Activated CD4-positive, alpha-beta T cell treated with anti-CD3 and anti-CD28 coated beads, Interleukin-2, amount 10 ng/mL, durations not matched to agents 7 days and 5 days (primary cell): ENCODE data around the gene MUC4. TPM values are rescaled to one million over a fixed set of nuclear protein-coding genes. Genes with fewer than 3 reads are reported as not detected.
"Not testable (repeated sequence)": the region's sequence is repeated elsewhere in the genome, so short reads cannot be mapped to it uniquely, and the experiment has no call there.

ENCODE experiments used
- CTCF ChIA-PET: fragments of 350-600 bp; sonication (Branson Sonifier 250); formaldehyde crosslinking; loops from one replicate; lab custom pipeline; 2021; ENCODE audit warnings: antibody characterized with exemption; lab: Charles Lee
- POLR2A ChIA-PET: fragments of 350-600 bp; sonication (Branson Sonifier 250); formaldehyde crosslinking; loops from one replicate; lab custom pipeline; 2021; ENCODE audit warnings: antibody characterized with exemption; lab: Charles Lee
- DNase-seq: peaks from one replicate; pipeline ENCODE4 v3.0.0-alpha.2; 2020
- H3K27ac Mint-ChIP-seq: one replicate; pipeline ENCODE4 v1.8.0; 2021; ENCODE audit warnings: mild to moderate bottlenecking, moderate library complexity, mixed read lengths
- H3K27me3 Mint-ChIP-seq: one replicate; pipeline ENCODE4 v1.8.0; 2021; ENCODE audit warnings: mixed read lengths
- H3K36me3 Mint-ChIP-seq: one replicate; pipeline ENCODE4 v1.8.0; 2021; ENCODE audit warnings: low read depth, mixed read lengths
- H3K4me1 Mint-ChIP-seq: one replicate; pipeline ENCODE4 v1.8.0; 2021; ENCODE audit warnings: mixed read lengths
- H3K4me3 Mint-ChIP-seq: one replicate; pipeline ENCODE4 v1.8.0; 2021; ENCODE audit warnings: mild to moderate bottlenecking, moderate library complexity, mixed read lengths
- H3K9me3 Mint-ChIP-seq: one replicate; pipeline ENCODE4 v1.8.0; 2021; ENCODE audit warnings: mixed read lengths
- total RNA-seq, 2 experiments: library from RNA; stranded (reverse); gene quantifications; one replicate each; pipeline ENCODE4 v1.2.3, GENCODE V29; 2021

MUC4 gene
- total RNA-seq, 2 experiments from 2014 or later: under 0.01 to 0.15 TPM

GRCh38 chr3:195788711-195789581, 22.8 kb downstream of the MUC4 start:
- Mint-ChIP-seq H3K36me3 (peaks cover 43% of the 10 kb centered on the region), H3K27me3 (peaks cover 14% of the 10 kb centered on the region), H3K4me1 (peaks cover 46% of the 10 kb centered on the region), H3K9me3 (peaks cover 62% of the 10 kb centered on the region), H3K4me3 (no peak overlapping the region), H3K27ac (peak overlapping the region; percentile 15)
- POLR2A ChIA-PET: no interaction called here
- DNase-seq: no peak
- CTCF ChIA-PET: no interaction called here

- DNase-seq, CTCF ChIA-PET, H3K27me3 Mint-ChIP-seq, POLR2A ChIA-PET: not testable (repeated sequence)
- Mint-ChIP-seq H3K9me3 (peaks cover 68% of the 10 kb centered on the region), H3K27ac (peak overlapping the region; percentile 85), H3K4me1 (peaks cover 59% of the 10 kb centered on the region), H3K4me3 (peak overlapping the region; percentile 1), H3K36me3 (peaks cover 59% of the 10 kb centered on the region)
These were observed 25.8 kb downstream of the MUC4 start for GRCh38 chr3:195785781-195786405.

GRCh38 chr3:195784031-195784430, 27.7 kb downstream of the MUC4 start:
- Mint-ChIP-seq H3K27ac (peak overlapping the region; percentile 9), H3K4me1 (peaks cover 58% of the 10 kb centered on the region), H3K36me3 (peaks cover 53% of the 10 kb centered on the region), H3K9me3 (peaks cover 60% of the 10 kb centered on the region)
- DNase-seq, H3K27me3 Mint-ChIP-seq, H3K4me3 Mint-ChIP-seq, CTCF ChIA-PET, POLR2A ChIA-PET: not testable (repeated sequence)

GRCh38 chr3:195781236-195781635, 30.5 kb downstream of the MUC4 start:
- DNase-seq, H3K27me3 Mint-ChIP-seq, POLR2A ChIA-PET, CTCF ChIA-PET, H3K4me3 Mint-ChIP-seq: not testable (repeated sequence)
- Mint-ChIP-seq H3K4me1 (peaks cover 51% of the 10 kb centered on the region), H3K27ac (peak overlapping the region; percentile 89), H3K9me3 (peaks cover 53% of the 10 kb centered on the region), H3K36me3 (peaks cover 49% of the 10 kb centered on the region)

GRCh38 chr3:195777975-195778374, 33.8 kb downstream of the MUC4 start:
- no peak overlapping the region for H3K4me3 Mint-ChIP-seq
- H3K27ac Mint-ChIP-seq: peak overlapping the region; percentile 80
- H3K9me3 Mint-ChIP-seq: peaks cover 27% of the 10 kb centered on the region
- H3K4me1 Mint-ChIP-seq: peaks cover 26% of the 10 kb centered on the region
- ChIA-PET CTCF (interaction anchor here (1.0 kb wide), 1 partner anchor 13 kb away, joined by 3 read pairs; no protein-coding TSS in a partner anchor), POLR2A (no interaction called here)
- H3K27me3 Mint-ChIP-seq: no peaks in the 10 kb centered on the region
- DNase-seq: no peak
- H3K36me3 Mint-ChIP-seq: peaks cover 26% of the 10 kb centered on the region

- DNase-seq: no peak
- Mint-ChIP-seq H3K9me3 (peaks cover 18% of the 10 kb centered on the region), H3K27ac (no peak overlapping the region), H3K4me3 (no peak overlapping the region), H3K36me3 (peaks cover 11% of the 10 kb centered on the region), H3K27me3 (no peaks in the 10 kb centered on the region), H3K4me1 (peaks cover 13% of the 10 kb centered on the region)
- CTCF ChIA-PET: no interaction called here
- POLR2A ChIA-PET: no interaction called here
These were observed 36.8 kb downstream of the MUC4 start for GRCh38 chr3:195774917-195775316.

- Mint-ChIP-seq H3K4me1 (peaks cover 10% of the 10 kb centered on the region), H3K9me3 (peaks cover 15% of the 10 kb centered on the region), H3K27ac (no peak overlapping the region), H3K4me3 (no peak overlapping the region), H3K36me3 (peaks cover 8% of the 10 kb centered on the region), H3K27me3 (no peaks in the 10 kb centered on the region)
- CTCF ChIA-PET: no interaction called here
- POLR2A ChIA-PET: no interaction called here
- DNase-seq: peak; percentile 0
These were observed 37.7 kb downstream of the MUC4 start for GRCh38 chr3:195773956-195774537.

GRCh38 chr3:195771646-195772300, 40.0 kb downstream of the MUC4 start:
- DNase-seq: peak; percentile 7
- Mint-ChIP-seq H3K4me1 (no peaks in the 10 kb centered on the region), H3K36me3 (no peaks in the 10 kb centered on the region), H3K27me3 (no peaks in the 10 kb centered on the region), H3K27ac (no peak overlapping the region), H3K4me3 (no peak overlapping the region), H3K9me3 (peaks cover 8% of the 10 kb centered on the region)
- CTCF ChIA-PET: no interaction called here
- POLR2A ChIA-PET: no interaction called here

GRCh38 chr3:195770841-195771645, 40.7 kb downstream of the MUC4 start:
- H3K4me3 Mint-ChIP-seq, POLR2A ChIA-PET, H3K27me3 Mint-ChIP-seq, DNase-seq, H3K36me3 Mint-ChIP-seq, H3K4me1 Mint-ChIP-seq, H3K9me3 Mint-ChIP-seq, CTCF ChIA-PET: not testable (repeated sequence)
- H3K27ac Mint-ChIP-seq: peak overlapping the region; percentile 46

- Mint-ChIP-seq H3K27me3 (no peaks in the 10 kb centered on the region), H3K4me1 (no peaks in the 10 kb centered on the region), H3K9me3 (peaks cover 8% of the 10 kb centered on the region), H3K27ac (no peak overlapping the region), H3K36me3 (no peaks in the 10 kb centered on the region), H3K4me3 (no peak overlapping the region)
- no peak for DNase-seq
- CTCF ChIA-PET: no interaction called here
- POLR2A ChIA-PET: no interaction called here
These were observed 41.5 kb downstream of the MUC4 start for GRCh38 chr3:195770081-195770840.

GRCh38 chr3:195769551-195769950, 42.2 kb downstream of the MUC4 start:
- CTCF ChIA-PET: interaction anchor here (0.7 kb wide), 1 partner anchor 21 kb away, joined by 3 read pairs; no protein-coding TSS in a partner anchor
- Mint-ChIP-seq H3K27ac (no peak overlapping the region), H3K27me3 (no peaks in the 10 kb centered on the region), H3K4me1 (no peaks in the 10 kb centered on the region), H3K9me3 (peaks cover 8% of the 10 kb centered on the region), H3K36me3 (no peaks in the 10 kb centered on the region), H3K4me3 (no peak overlapping the region)
- DNase-seq: no peak
- POLR2A ChIA-PET: no interaction called here
